HEK293 (cell line): ENCODE data around the gene CRYBA4.

Experiments
- CTCF ChIA-PET: fragments of 350-600 bp; formaldehyde crosslinking; extraction: SDS; loops from one replicate; lab custom pipeline; 2021; ENCODE audit warnings: antibody characterized with exemption; lab: Yijun Ruan, JAX
- POLR2A ChIA-PET: fragments of 300-600 bp; formaldehyde crosslinking; extraction: SDS; loops from one replicate; lab custom pipeline; 2020; ENCODE audit warnings: antibody characterized with exemption, inconsistent platforms; lab: Yijun Ruan, JAX
- H3K27ac ChIP-seq: fragments of 200-500 bp; sonication (Bioruptor generic); 2 replicates; pipeline ENCODE4 v1.5.1; 2014; ENCODE audit warnings: low read depth, low read length, control low read depth, inconsistent platforms; ENCODE audit errors: extremely low read depth
- H3K36me3 ChIP-seq, 2 experiments: fragments of 200-500 bp in 1 of 2; sonication (Bioruptor generic) in 1 of 2; 1 replicate in 1 of 2; 2 replicates in 1 of 2; pipeline ENCODE4 v1.5.1; 2014 to 2017; ENCODE audit warnings: inconsistent platforms in 2 of 2, low read length in 2 of 2; ENCODE audit not compliant: control insufficient read depth in 2 of 2, insufficient read depth in 1 of 2
- H3K4me1 ChIP-seq: fragments of 200-500 bp; sonication (Bioruptor generic); 2 replicates; pipeline ENCODE4 v1.5.1; 2014; ENCODE audit warnings: mild to moderate bottlenecking, low read length, inconsistent platforms; ENCODE audit not compliant: control insufficient read depth, insufficient read depth
- H3K4me3 ChIP-seq: 2 replicates; pipeline ENCODE4 v1.5.1; 2011; ENCODE audit warnings: low read depth, mild to moderate bottlenecking, control low read depth, low read length, moderate library complexity
- H3K9me3 ChIP-seq: fragments of 200-500 bp; sonication (Bioruptor generic); 2 replicates; pipeline ENCODE4 v1.5.1; 2014; ENCODE audit warnings: low read depth, low read length, inconsistent platforms; ENCODE audit not compliant: control insufficient read depth, insufficient read depth
- BCL6B ChIP-seq: fragments of 450-650 bp; formaldehyde crosslinking; IDR thresholded peaks from 2 replicates; pipeline ENCODE4 v1.5.1; 2017; ENCODE audit warnings: missing biosample characterization, missing genetic modification characterization
- SETDB1 ChIP-seq: IDR thresholded peaks from one replicate; pipeline ENCODE4 v1.6.1; 2017; ENCODE audit warnings: mild to moderate bottlenecking, low read length, moderate library complexity, mixed read lengths; ENCODE audit not compliant: insufficient read length
- ZBTB17 ChIP-seq: fragments of 450-650 bp; formaldehyde crosslinking; IDR thresholded peaks from 2 replicates; pipeline ENCODE4 v1.5.1; 2016; ENCODE audit warnings: missing biosample characterization, missing genetic modification characterization
- ZBTB20 ChIP-seq: fragments of 450-650 bp; formaldehyde crosslinking; IDR thresholded peaks from 2 replicates; pipeline ENCODE4 v1.5.1; 2016; ENCODE audit warnings: missing biosample characterization, missing genetic modification characterization
- ZFP69B ChIP-seq: fragments of 450-650 bp; formaldehyde crosslinking; IDR thresholded peaks from 2 replicates; pipeline ENCODE4 v1.5.1; 2016; ENCODE audit warnings: missing biosample characterization, missing genetic modification characterization
- ZNF223 ChIP-seq: fragments of 450-650 bp; formaldehyde crosslinking; IDR thresholded peaks from 2 replicates; pipeline ENCODE4 v1.5.1; 2016; ENCODE audit warnings: missing biosample characterization, missing genetic modification characterization
- ZNF23 ChIP-seq: fragments of 450-650 bp; formaldehyde crosslinking; IDR thresholded peaks from 2 replicates; pipeline ENCODE4 v1.5.1; 2016; ENCODE audit warnings: missing biosample characterization, missing genetic modification characterization, borderline replicate concordance
- ZNF394 ChIP-seq: fragments of 450-650 bp; formaldehyde crosslinking; IDR thresholded peaks from 2 replicates; pipeline ENCODE4 v1.5.1; 2016; ENCODE audit warnings: missing biosample characterization, missing genetic modification characterization, mild to moderate bottlenecking, moderate library complexity, borderline replicate concordance
- ZNF449 ChIP-seq: fragments of 450-650 bp; formaldehyde crosslinking; IDR thresholded peaks from 2 replicates; pipeline ENCODE4 v1.5.1; 2017; ENCODE audit warnings: missing biosample characterization, mild to moderate bottlenecking, missing genetic modification characterization, moderate library complexity
- ZNF473 ChIP-seq: fragments of 450-650 bp; formaldehyde crosslinking; IDR thresholded peaks from 2 replicates; pipeline ENCODE4 v1.5.1; 2017; ENCODE audit warnings: missing biosample characterization, missing genetic modification characterization
- ZNF544 ChIP-seq: fragments of 450-650 bp; formaldehyde crosslinking; IDR thresholded peaks from 2 replicates; pipeline ENCODE4 v1.5.0; 2017; ENCODE audit warnings: missing biosample characterization, missing genetic modification characterization
- ZNF555 ChIP-seq: fragments of 450-650 bp; formaldehyde crosslinking; conservative IDR thresholded peaks from 2 replicates; pipeline ENCODE4 v1.5.1; 2017; ENCODE audit warnings: missing biosample characterization, mild to moderate bottlenecking, missing genetic modification characterization, inconsistent platforms
- ZNF707 ChIP-seq: fragments of 450-650 bp; formaldehyde crosslinking; IDR thresholded peaks from 2 replicates; pipeline ENCODE4 v1.5.1; 2016; ENCODE audit warnings: missing biosample characterization, missing genetic modification characterization
- ZNF768 ChIP-seq: fragments of 450-650 bp; formaldehyde crosslinking; IDR thresholded peaks from 2 replicates; pipeline ENCODE4 v1.5.1; 2018; ENCODE audit warnings: missing biosample characterization, mild to moderate bottlenecking, missing genetic modification characterization
- ZNF830 ChIP-seq: fragments of 450-650 bp; IDR thresholded peaks from 2 replicates; pipeline ENCODE4 v1.5.0; 2018; ENCODE audit warnings: missing biosample characterization, missing genetic modification characterization, low read depth, mild to moderate bottlenecking, moderate library complexity
- ZSCAN16 ChIP-seq: fragments of 450-650 bp; formaldehyde crosslinking; IDR thresholded peaks from 2 replicates; pipeline ENCODE4 v1.5.1; 2016; ENCODE audit warnings: missing biosample characterization, missing genetic modification characterization

CRYBA4 gene

GRCh38 chr22:26674211-26675190 is 52.7 kb downstream of the CRYBA4 start:
- no peaks in the 10 kb centered on the region for H3K36me3 ChIP-seq
- CTCF ChIA-PET: interaction anchor here (0.5 to 4.8 kb wide), 18 partner anchors 9 to 939 kb away, joined by 3 to 30 read pairs (median 4); no protein-coding TSS in a partner anchor
- no peak overlapping the region for H3K4me3 ChIP-seq
- TF ChIP-seq ZNF555 (no peak), ZNF394 (tag by site-specific recombination) (no peak), ZNF544 (tag by site-specific recombination) (no peak), SETDB1 (no peak), ZNF473 (tag by site-specific recombination) (no peak), ZBTB20 (tag by site-specific recombination) (no peak), ZNF707 (no peak), BCL6B (tag by site-specific recombination) (no peak), ZNF223 (tag by site-specific recombination) (no peak), ZNF830 (tag by site-specific recombination) (no peak), ZNF449 (tag by site-specific recombination) (no peak)
- TF ChIP-seq, all 188 proteins: peak for 0
- H3K4me1 ChIP-seq: peaks cover 4% of the 10 kb centered on the region; the same call in 1 of the 2 replicates
- H3K27ac ChIP-seq: no peak overlapping the region
- no peaks in the 10 kb centered on the region for H3K9me3 ChIP-seq
- POLR2A ChIA-PET: no interaction called here

GRCh38 chr22:26675687-26676268 is 54.0 kb downstream of the CRYBA4 start:
- H3K4me3 ChIP-seq: no peak overlapping the region
- H3K9me3 ChIP-seq: no peaks in the 10 kb centered on the region
- H3K27ac ChIP-seq: no peak overlapping the region
- TF ChIP-seq ZFP69B (tag by site-specific recombination): no peak
- CTCF ChIA-PET: interaction anchor here (0.8 to 4.8 kb wide), 3 partner anchors 9 to 311 kb away, joined by 3 to 30 read pairs (median 3); no protein-coding TSS in a partner anchor
- H3K36me3 ChIP-seq: peaks cover 0 to 8% of the 10 kb centered on the region in 2 experiments; a peak in 2 of 3 replicates
- H3K4me1 ChIP-seq: peaks cover 4% of the 10 kb centered on the region; the same call in 1 of the 2 replicates
- POLR2A ChIA-PET: interaction anchor here (0.6 kb wide), 1 partner anchor 213 kb away, joined by 9 read pairs; no protein-coding TSS in a partner anchor

- Histone ChIP-seq H3K27ac (no peak overlapping the region), H3K9me3 (no peaks in the 10 kb centered on the region), H3K4me3 (no peak overlapping the region), H3K4me1 (peaks cover 4% of the 10 kb centered on the region; the same call in 1 of the 2 replicates), H3K36me3 (peaks cover 0 to 21% of the 10 kb centered on the region in 2 experiments; a peak in 2 of 3 replicates)
- ChIA-PET POLR2A (interaction anchor here (0.6 kb wide), 1 partner anchor 474 kb away, joined by 3 read pairs; no protein-coding TSS in a partner anchor), CTCF (interaction anchor here (0.6 to 2.3 kb wide), 6 partner anchors 15 to 1146 kb away, joined by 3 to 16 read pairs (median 3); no protein-coding TSS in a partner anchor)
- peak; percentile 64; the same call in 1 of the 2 replicates for TF ChIP-seq ZNF23
- no peak for TF ChIP-seq ZNF768 (tag by site-specific recombination)
- peak; percentile 77 for TF ChIP-seq ZBTB17 (tag by site-specific recombination)
- TF ChIP-seq BCL6B (tag by site-specific recombination): no peak
- no peak for TF ChIP-seq ZSCAN16 (tag by site-specific recombination)
Observed at GRCh38 chr22:26677217-26677616, 55.5 kb downstream of the CRYBA4 start.
